HG03097 (cell line): ENCODE measurements around the gene SH3GL3.

Experiments
- ATAC-seq: cut with Tn5 transposase; IDR thresholded peaks from one replicate; pipeline ENCODE4 v1.9.1; 2021; ENCODE audit not compliant: unreplicated experiment, low FRiP score

SH3GL3 gene

GRCh38 chr15:83658430-83659416 lies 211.6 kb downstream of the SH3GL3 start:
- no peak for ATAC-seq

GRCh38 chr15:83659417-83659812 lies 212.3 kb downstream of the SH3GL3 start:
- ATAC-seq = no peak

DNA sequence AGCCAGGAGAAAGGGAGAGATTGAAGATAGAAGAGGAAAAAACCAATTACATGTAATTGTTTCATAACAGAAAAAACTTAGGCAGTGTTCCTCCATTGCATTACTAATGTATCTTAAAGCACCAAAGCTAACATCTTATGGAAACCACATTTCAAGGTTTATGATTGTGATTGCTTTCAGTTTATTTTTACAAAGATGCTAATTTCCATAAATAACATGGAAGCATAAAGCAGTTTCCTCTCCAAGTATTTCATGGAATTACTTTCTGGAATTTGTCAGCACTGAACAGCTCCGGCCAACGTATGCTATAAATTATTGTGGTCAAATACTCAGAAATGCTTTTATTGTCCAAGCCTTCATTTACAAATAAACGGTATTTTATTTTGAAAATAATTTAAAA lies 218.3 kb downstream of the SH3GL3 start:
- ATAC-seq = no peak
